Common myeloid progenitor, CD34-positive (primary cell): Measurements from ENCODE around the gene WDFY4.

ENCODE experiments used
- CTCF ChIA-PET: fragments of 350-600 bp; sonication (Branson Sonifier 250); formaldehyde crosslinking; loops from one replicate; lab custom pipeline; 2021; ENCODE audit warnings: antibody characterized with exemption; lab: Charles Lee
- POLR2A ChIA-PET: fragments of 350-600 bp; sonication (Branson Sonifier 250); formaldehyde crosslinking; loops from one replicate; lab custom pipeline; 2021; ENCODE audit warnings: antibody characterized with exemption; lab: Charles Lee
- DNase-seq, 3 donors: peaks; one replicate each; pipeline versions ENCODE4 v3.0.0 to v3.0.0-alpha.2; 2013
- H3K27ac ChIP-seq, 2 experiments: 1 replicate in 1 of 2; 2 replicates in 1 of 2; pipeline ENCODE4 v1.7.0; 2013; ENCODE audit warnings: inconsistent platforms in 2 of 2, low read length in 2 of 2, mild to moderate bottlenecking in 2 of 2, low read depth in 1 of 2, moderate library complexity in 1 of 2; ENCODE audit not compliant: severe bottlenecking in 2 of 2, insufficient read depth in 1 of 2, poor library complexity in 1 of 2
- H3K27me3 ChIP-seq, 5 experiments: replicated peaks in 2 of 5; 1 replicate in 3 of 5; 2 replicates in 2 of 5; pipeline versions ENCODE4 v1.6.1 to v1.7.0; 2013; ENCODE audit warnings: low read length in 4 of 5, mild to moderate bottlenecking in 2 of 5, moderate library complexity in 2 of 5, inconsistent platforms in 1 of 5; ENCODE audit not compliant: insufficient read depth in 5 of 5, control insufficient read depth in 4 of 5
- H3K36me3 ChIP-seq, 4 experiments: 1 replicate in 2 of 4; 2 replicates in 2 of 4; pipeline versions ENCODE4 v1.6.1 to v1.7.0; 2013; ENCODE audit warnings: low read length in 3 of 4, control low read depth in 1 of 4, mild to moderate bottlenecking in 1 of 4; ENCODE audit not compliant: control insufficient read depth in 4 of 4, insufficient read depth in 4 of 4
- H3K4me1 ChIP-seq, 4 experiments: 1 replicate in 3 of 4; 2 replicates in 1 of 4; pipeline versions ENCODE4 v1.6.1 to v1.7.1; 2013; ENCODE audit warnings: low read length in 3 of 4, mild to moderate bottlenecking in 3 of 4, control low read depth in 1 of 4, inconsistent platforms in 1 of 4, moderate library complexity in 1 of 4; ENCODE audit not compliant: control insufficient read depth in 4 of 4, insufficient read depth in 4 of 4; ENCODE audit errors: control extremely low read depth in 1 of 4
- H3K4me3 ChIP-seq, 7 experiments: 1 replicate in 4 of 7; 2 replicates in 3 of 7; pipeline versions ENCODE4 v1.5.1 to v1.7.0; 2013; ENCODE audit warnings: mild to moderate bottlenecking in 7 of 7, low read length in 6 of 7, moderate library complexity in 6 of 7, inconsistent platforms in 2 of 7, low read depth in 2 of 7, control low read depth in 1 of 7; ENCODE audit not compliant: insufficient read depth in 4 of 7, control insufficient read depth in 1 of 7; ENCODE audit errors: extremely low read depth in 1 of 7
- H3K9me3 ChIP-seq, 5 experiments: 1 replicate in 4 of 5; 2 replicates in 1 of 5; pipeline versions ENCODE4 v1.6.1 to v1.7.1; 2013; ENCODE audit warnings: low read length in 4 of 5, mild to moderate bottlenecking in 2 of 5, inconsistent platforms in 1 of 5, low read depth in 1 of 5, moderate library complexity in 1 of 5; ENCODE audit not compliant: control insufficient read depth in 4 of 5, insufficient read depth in 2 of 5; ENCODE audit errors: control extremely low read depth in 1 of 5
- WGBS: methylation state at CpG from one replicate; pipeline ENCODE4 v1.1.5; 2013; ENCODE audit not compliant: insufficient coverage; 5-methylcytosine and 5-hydroxymethylcytosine counted together

WDFY4 gene

GRCh38 chr10:48999346-48999745 lies 314.7 kb downstream of the WDFY4 start:
- WGBS = 100% methylated on average over 2 of the region's 2 CpGs
- ChIA-PET POLR2A (no interaction called here), CTCF (interaction anchor here (0.9 kb wide), 1 partner anchor 42 kb away, joined by 3 read pairs; no protein-coding TSS in a partner anchor)
- Histone ChIP-seq H3K36me3 (no peaks in the 10 kb centered on the region), H3K27ac (no peak overlapping the region), H3K4me1 (no peaks in the 10 kb centered on the region), H3K9me3 (no peaks in the 10 kb centered on the region), H3K4me3 (no peak overlapping the region), H3K27me3 (no peaks in the 10 kb centered on the region)
- DNase-seq = no peak

- 96% methylated on average over 12 of the region's 13 CpGs for WGBS
- CTCF ChIA-PET = interaction anchor here (1.1 kb wide), 1 partner anchor 28 kb away, joined by 3 read pairs; no protein-coding TSS in a partner anchor
- Histone ChIP-seq H3K9me3 (no peaks in the 10 kb centered on the region), H3K4me1 (no peaks in the 10 kb centered on the region), H3K36me3 (no peaks in the 10 kb centered on the region), H3K4me3 (no peak overlapping the region), H3K27me3 (no peaks in the 10 kb centered on the region), H3K27ac (no peak overlapping the region)
- POLR2A ChIA-PET = no interaction called here
- peak in 2 of 3 donors; percentile 13 to 25 for DNase-seq
Measured at GRCh38 chr10:49000437-49001398, 316.0 kb downstream of the WDFY4 start.

- Histone ChIP-seq H3K9me3 (no peaks in the 10 kb centered on the region), H3K27ac (no peak overlapping the region), H3K4me1 (no peaks in the 10 kb centered on the region), H3K27me3 (no peaks in the 10 kb centered on the region), H3K36me3 (no peaks in the 10 kb centered on the region), H3K4me3 (no peak overlapping the region)
- DNase-seq = no peak
- POLR2A ChIA-PET = no interaction called here
- CTCF ChIA-PET = interaction anchor here (1.1 kb wide), 1 partner anchor 27 kb away, joined by 3 read pairs; no protein-coding TSS in a partner anchor
- WGBS = 91% methylated on average over 7 of the region's 9 CpGs
Measured at GRCh38 chr10:49001402-49001801, 316.7 kb downstream of the WDFY4 start.

- no peaks in the 10 kb centered on the region for H3K4me1 ChIP-seq
- H3K27ac ChIP-seq = no peak overlapping the region
- H3K4me3 ChIP-seq = no peak overlapping the region
- H3K27me3 ChIP-seq = no peaks in the 10 kb centered on the region
- CTCF ChIA-PET = interaction anchor here (1.1 kb wide), 1 partner anchor 26 kb away, joined by 3 read pairs; no protein-coding TSS in a partner anchor
- no peaks in the 10 kb centered on the region for H3K36me3 ChIP-seq
- DNase-seq = peak in 1 of 3 donors; percentile 5
- POLR2A ChIA-PET = no interaction called here
- WGBS = 79% methylated on average over 10 of the region's 17 CpGs
- no peaks in the 10 kb centered on the region for H3K9me3 ChIP-seq
Measured at GRCh38 chr10:49001870-49002672, 317.4 kb downstream of the WDFY4 start.

- H3K36me3 ChIP-seq = no peaks in the 10 kb centered on the region
- POLR2A ChIA-PET = no interaction called here
- no peak overlapping the region for H3K27ac ChIP-seq
- no peaks in the 10 kb centered on the region for H3K27me3 ChIP-seq
- WGBS = 98% methylated on average over 5 of the region's 5 CpGs
- H3K9me3 ChIP-seq = no peaks in the 10 kb centered on the region
- DNase-seq = no peak
- H3K4me1 ChIP-seq = no peaks in the 10 kb centered on the region
- H3K4me3 ChIP-seq = no peak overlapping the region
- CTCF ChIA-PET = interaction anchor here (0.6 to 0.7 kb wide), 2 partner anchors 10 to 356 kb away, joined by 3 read pairs; no protein-coding TSS in a partner anchor
Measured at GRCh38 chr10:49005270-49005669, 320.6 kb downstream of the WDFY4 start.

- Histone ChIP-seq H3K4me3 (no peak overlapping the region), H3K9me3 (no peaks in the 10 kb centered on the region), H3K36me3 (no peaks in the 10 kb centered on the region), H3K27me3 (no peaks in the 10 kb centered on the region), H3K4me1 (no peaks in the 10 kb centered on the region), H3K27ac (no peak overlapping the region)
- ChIA-PET POLR2A (no interaction called here), CTCF (interaction anchor here (0.8 kb wide), 1 partner anchor 157 kb away, joined by 3 read pairs; no protein-coding TSS in a partner anchor)
- DNase-seq = no peak
- WGBS = 94% methylated on average over 1 of the region's 5 CpGs
Measured at GRCh38 chr10:49007129-49007528, 322.5 kb downstream of the WDFY4 start.
